NT2/D1 (cell line): ENCODE results near the gene SRP72.
A peak's percentile ranks its signal among the peaks of the same experiment; 100 is the strongest.

Source experiments
- DNase-seq: peaks from one replicate; pipeline ENCODE4 v3.0.0-alpha.2; 2011; ENCODE audit warnings: low read depth, low spot score
- H3K27me3 ChIP-seq: 2 replicates; pipeline ENCODE4 v1.6.0; 2011; ENCODE audit warnings: mild to moderate bottlenecking; ENCODE audit not compliant: insufficient read length, insufficient read depth
- H3K36me3 ChIP-seq: 2 replicates; pipeline ENCODE4 v1.6.1; 2011; ENCODE audit warnings: mild to moderate bottlenecking, low read length, mixed read lengths; ENCODE audit not compliant: insufficient read depth, insufficient read length
- H3K4me1 ChIP-seq: 2 replicates; pipeline ENCODE4 v1.5.1; 2011; ENCODE audit not compliant: insufficient read depth, insufficient read length
- H3K4me3 ChIP-seq: 2 replicates; pipeline ENCODE4 v1.5.1; 2011; ENCODE audit warnings: low read depth; ENCODE audit not compliant: insufficient read length
- H3K9ac ChIP-seq: 2 replicates; pipeline ENCODE4 v1.6.0; 2011; ENCODE audit warnings: low read depth; ENCODE audit not compliant: insufficient read length
- H3K9me3 ChIP-seq: 2 replicates; pipeline ENCODE4 v1.5.1; 2011; ENCODE audit warnings: mild to moderate bottlenecking, low read length; ENCODE audit not compliant: insufficient read depth
- SUZ12 ChIP-seq: IDR thresholded peaks from 2 replicates; pipeline ENCODE4 v1.6.1; 2011; ENCODE audit not compliant: insufficient read length, insufficient read depth; ENCODE audit errors: extremely low read depth
- YY1 ChIP-seq: IDR thresholded peaks from 2 replicates; pipeline ENCODE4 v1.6.1; 2011; ENCODE audit not compliant: insufficient read length, insufficient read depth
- ZNF274 ChIP-seq: IDR thresholded peaks from 2 replicates; pipeline ENCODE4 v1.6.1; 2011; ENCODE audit warnings: mild to moderate bottlenecking, low read depth, low read length

Gene SRP72

GRCh38 chr4:56467284-56468096, at the start of gene SRP72:
Gene SRP72 (plus strand): TSS chr4:56467617. CDS start chr4:56467636, 19 bp downstream.
- H3K9ac ChIP-seq, result peak within 1 kb of the TSS; percentile 89
- TF ChIP-seq ZNF274, result no peak
- peak; percentile 63 for TF ChIP-seq YY1
- peak within 1 kb of the TSS; percentile 90 for H3K4me3 ChIP-seq
- no peaks in the 10 kb centered on the region for H3K9me3 ChIP-seq
- H3K36me3 ChIP-seq, result peaks cover 29% of the 10 kb centered on the region
- DNase-seq, result peak; percentile 66
- H3K4me1 ChIP-seq, result no peaks in the 10 kb centered on the region
- no peaks in the 10 kb centered on the region for H3K27me3 ChIP-seq

GRCh38 chr4:56424176-56424575, 43.2 kb upstream of the SRP72 start:
- Histone ChIP-seq H3K27me3 (no peaks in the 10 kb centered on the region), H3K9me3 (no peaks in the 10 kb centered on the region), H3K4me3 (no peak overlapping the region), H3K4me1 (no peaks in the 10 kb centered on the region), H3K36me3 (peaks cover under 1% of the 10 kb centered on the region), H3K9ac (no peak overlapping the region)
- DNase-seq, result no peak
- TF ChIP-seq SUZ12, result no peak
- no peak for TF ChIP-seq ZNF274
- no peak for TF ChIP-seq YY1

- no peak for DNase-seq
- Histone ChIP-seq H3K4me1 (no peaks in the 10 kb centered on the region), H3K9me3 (no peaks in the 10 kb centered on the region)
Observed at GRCh38 chr4:56424697-56425514, 42.5 kb upstream of the SRP72 start.

GRCh38 chr4:56425518-56425917, 41.9 kb upstream of the SRP72 start:
- no peaks in the 10 kb centered on the region for H3K9me3 ChIP-seq
- TF ChIP-seq YY1, result no peak
- no peak for TF ChIP-seq ZNF274
- no peak for TF ChIP-seq SUZ12
- H3K9ac ChIP-seq, result no peak overlapping the region
- H3K36me3 ChIP-seq, result peaks cover 4% of the 10 kb centered on the region
- H3K27me3 ChIP-seq, result no peaks in the 10 kb centered on the region
- DNase-seq, result peak; percentile 52
- no peaks in the 10 kb centered on the region for H3K4me1 ChIP-seq
- no peak overlapping the region for H3K4me3 ChIP-seq

More at GRCh38 chr4:56424697-56425514, 42.5 kb upstream of the SRP72 start:
- Histone ChIP-seq H3K4me3 (no peak overlapping the region), H3K27me3 (no peaks in the 10 kb centered on the region), H3K9ac (no peak overlapping the region), H3K36me3 (no peaks in the 10 kb centered on the region)
- TF ChIP-seq ZNF274, result no peak
- TF ChIP-seq SUZ12, result no peak
- no peak for TF ChIP-seq YY1

GRCh38 chr4:56426273-56426672, 41.1 kb upstream of the SRP72 start:
- Histone ChIP-seq H3K4me1 (no peaks in the 10 kb centered on the region), H3K27me3 (no peaks in the 10 kb centered on the region), H3K9me3 (no peaks in the 10 kb centered on the region), H3K4me3 (no peak overlapping the region), H3K9ac (no peak overlapping the region), H3K36me3 (peaks cover 7% of the 10 kb centered on the region)
- no peak for DNase-seq
- TF ChIP-seq ZNF274 (no peak), SUZ12 (no peak), YY1 (no peak)

GRCh38 chr4:56427179-56427578, 40.2 kb upstream of the SRP72 start:
- Histone ChIP-seq H3K27me3 (no peaks in the 10 kb centered on the region), H3K36me3 (peaks cover 7% of the 10 kb centered on the region), H3K9ac (no peak overlapping the region), H3K4me1 (no peaks in the 10 kb centered on the region), H3K9me3 (no peaks in the 10 kb centered on the region), H3K4me3 (no peak overlapping the region)
- TF ChIP-seq SUZ12 (no peak), ZNF274 (no peak), YY1 (no peak)
- DNase-seq, result no peak

GRCh38 chr4:56430203-56430602, 37.2 kb upstream of the SRP72 start:
- TF ChIP-seq YY1 (no peak), SUZ12 (no peak), ZNF274 (no peak)
- Histone ChIP-seq H3K9ac (no peak overlapping the region), H3K36me3 (peaks cover 10% of the 10 kb centered on the region), H3K27me3 (no peaks in the 10 kb centered on the region), H3K4me3 (no peak overlapping the region), H3K4me1 (no peaks in the 10 kb centered on the region), H3K9me3 (no peaks in the 10 kb centered on the region)
- DNase-seq, result no peak
